GM21723 (cell line): ENCODE measurements around the gene LAMA2.

ENCODE experiments used
- ATAC-seq: cut with Tn5 transposase; IDR thresholded peaks from one replicate; pipeline ENCODE4 v1.9.1; 2021; ENCODE audit warnings: mild to moderate bottlenecking, moderate library complexity; ENCODE audit not compliant: unreplicated experiment

The LAMA2 gene

DNA sequence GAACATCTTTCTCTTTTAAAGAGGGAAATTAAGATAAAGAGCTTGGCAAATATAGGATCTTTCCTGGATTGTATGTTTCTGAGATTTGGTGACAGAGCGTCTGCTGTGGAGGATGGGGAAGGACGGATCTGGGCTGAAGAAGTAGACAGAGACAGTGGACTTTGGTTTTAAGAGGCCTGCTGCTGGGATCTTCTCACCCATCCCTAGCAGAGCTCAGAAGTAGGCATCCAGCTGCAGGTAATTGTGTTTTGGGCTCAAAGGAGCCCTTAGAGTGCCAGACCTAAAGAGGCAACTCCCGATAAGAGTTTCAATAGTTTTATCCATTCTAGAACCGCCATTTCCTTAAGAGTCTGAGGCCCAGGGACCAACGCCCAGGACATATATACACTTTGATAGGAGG is 20.8 kb downstream of the LAMA2 start:
- no peak for ATAC-seq

- ATAC-seq = no peak
Observed at GRCh38 chr6:128914051-128914450, 31.1 kb downstream of the LAMA2 start.

GRCh38 chr6:128918886-128919285 is 35.9 kb downstream of the LAMA2 start:
- no peak for ATAC-seq

GRCh38 chr6:128919412-128920180 is 36.7 kb downstream of the LAMA2 start:
- no peak for ATAC-seq

DNA sequence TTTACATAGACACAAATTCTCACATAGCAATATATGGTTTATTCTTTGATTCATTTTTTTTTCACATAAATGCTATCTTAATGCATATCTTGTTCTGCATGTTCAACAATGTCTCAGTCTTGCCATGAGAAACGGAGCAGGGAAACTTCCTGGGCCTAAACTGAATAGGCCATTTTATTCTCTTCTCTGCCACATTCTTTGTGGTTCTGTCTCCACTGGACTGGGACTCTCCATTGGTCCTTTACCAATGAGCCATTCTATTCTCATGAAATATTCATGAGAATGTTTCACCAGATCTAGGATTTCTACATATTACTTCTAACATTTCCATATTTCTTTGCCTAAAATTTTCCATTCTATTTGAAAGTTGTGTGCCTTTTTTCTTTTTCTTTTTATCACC is 42.8 kb downstream of the LAMA2 start:
- ATAC-seq = no peak

DNA sequence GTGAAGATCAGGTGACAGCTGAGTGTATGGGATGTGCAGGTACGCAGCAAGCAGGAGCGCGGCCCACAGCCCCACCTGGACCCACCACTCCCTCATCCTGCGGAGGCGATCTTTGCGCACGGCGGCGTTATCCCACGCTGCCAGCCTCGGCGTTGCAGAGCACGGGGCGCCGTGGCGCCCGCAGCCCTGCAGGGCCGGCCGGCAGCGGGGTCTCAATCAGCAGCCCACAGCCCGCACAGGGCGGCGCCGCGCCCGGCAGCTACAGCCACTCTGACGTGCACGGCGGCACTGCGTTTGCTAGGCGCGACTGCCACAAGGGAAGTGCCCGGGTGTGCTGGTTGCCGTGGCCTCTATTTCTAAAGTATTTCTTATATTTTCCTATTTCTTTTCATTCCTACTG is 46.9 kb downstream of the LAMA2 start:
- no peak for ATAC-seq

- ATAC-seq = no peak
Observed at GRCh38 chr6:128930321-128930720, 47.4 kb downstream of the LAMA2 start.

DNA sequence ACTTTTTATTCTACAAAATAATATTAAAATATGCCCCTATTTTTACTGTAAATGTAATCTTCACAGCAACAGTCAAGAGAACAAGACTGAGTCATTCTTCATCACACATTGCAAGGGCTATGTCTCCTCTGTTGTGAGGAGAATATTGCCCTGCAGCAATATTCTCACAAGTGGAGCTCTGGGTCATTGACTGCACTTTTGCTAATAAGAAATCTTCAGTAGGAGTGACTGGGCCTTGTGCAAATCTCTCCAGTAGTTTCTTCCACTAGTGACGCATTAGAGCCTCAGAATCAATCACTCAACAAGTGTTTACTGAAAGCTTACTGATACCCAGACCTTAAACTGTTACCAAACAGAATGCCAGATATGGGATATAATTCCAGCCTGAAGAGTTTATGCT is 49.1 kb downstream of the LAMA2 start:
- ATAC-seq = no peak

GRCh38 chr6:128950864-128951263 is 67.9 kb downstream of the LAMA2 start:
- no peak for ATAC-seq

- no peak for ATAC-seq
Observed at GRCh38 chr6:128952902-128953301, 70.0 kb downstream of the LAMA2 start.

DNA sequence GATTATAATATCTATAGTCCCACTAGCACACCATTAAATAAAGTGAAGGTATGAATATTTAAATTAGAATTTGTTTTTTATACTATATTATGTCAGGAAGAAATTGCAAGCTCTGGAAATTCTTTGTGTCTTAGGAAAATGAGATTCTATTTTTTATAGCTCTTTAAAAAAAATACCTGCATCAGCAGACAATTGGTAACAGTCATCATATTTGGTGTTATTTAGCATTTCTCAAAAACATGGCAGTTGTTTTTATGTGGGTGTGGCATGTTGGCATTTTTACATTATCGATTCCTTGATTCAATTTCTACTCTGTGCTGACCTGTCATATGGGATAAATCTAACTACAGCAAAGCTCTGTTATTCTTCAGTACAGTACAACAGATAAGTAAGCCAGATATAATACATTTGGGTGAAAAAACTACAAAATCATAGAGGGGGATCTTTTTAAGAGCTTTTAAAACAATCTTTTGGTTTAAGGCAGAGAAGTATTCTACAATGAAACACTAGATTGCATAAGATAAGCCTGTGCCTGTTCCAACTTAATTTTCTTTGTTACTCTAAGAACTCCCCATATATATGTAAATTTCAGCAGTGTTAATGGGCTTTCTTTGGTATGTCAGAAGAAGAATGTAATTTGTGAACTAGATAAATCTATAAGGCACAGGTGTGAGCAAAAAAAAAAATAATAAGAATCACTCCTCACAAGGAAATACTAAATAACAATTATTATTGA is 71.5 kb downstream of the LAMA2 start:
- no peak for ATAC-seq

DNA sequence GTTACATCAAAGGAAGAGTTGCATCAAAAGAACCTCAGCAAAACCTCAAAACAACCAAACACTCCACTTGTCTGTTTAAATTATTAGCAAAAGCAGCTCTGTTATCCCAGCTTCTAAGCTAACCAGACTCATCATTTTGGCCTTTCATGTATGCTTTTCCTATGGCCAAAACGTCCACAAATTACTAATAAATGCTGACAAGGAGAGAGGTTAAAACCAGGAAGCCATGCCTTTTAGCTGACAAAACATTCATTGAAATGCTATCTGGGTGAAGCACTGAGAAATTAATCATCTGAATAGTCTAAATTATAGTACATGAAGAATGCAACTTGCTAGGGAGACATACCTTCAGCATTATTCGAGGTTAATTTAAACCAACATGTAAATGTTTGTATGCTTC is 80.6 kb downstream of the LAMA2 start:
- no peak for ATAC-seq

DNA sequence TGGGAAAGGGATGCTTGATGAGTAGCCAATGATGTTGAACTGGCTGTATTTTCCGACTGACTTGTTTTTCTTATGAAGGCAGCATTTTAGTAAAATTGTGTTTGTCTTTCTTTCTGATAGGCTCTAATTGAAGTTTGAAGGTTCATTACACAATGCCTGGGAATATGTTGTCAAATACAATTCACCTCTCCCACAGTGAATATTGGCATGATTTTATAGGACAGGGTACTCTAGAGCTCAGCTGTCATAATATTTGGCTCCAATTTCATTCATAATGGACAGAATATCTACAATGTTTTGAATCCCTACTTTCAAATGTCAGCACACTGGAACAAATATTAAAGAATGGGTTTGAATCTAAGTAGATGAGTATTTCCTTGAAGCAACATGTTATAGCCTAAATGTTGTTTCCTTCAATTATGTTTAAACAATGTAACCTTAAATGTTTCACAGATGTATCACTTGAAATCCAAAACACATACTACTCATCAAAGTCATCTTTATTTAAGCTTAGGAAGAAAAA is 81.4 kb downstream of the LAMA2 start:
- no peak for ATAC-seq

DNA sequence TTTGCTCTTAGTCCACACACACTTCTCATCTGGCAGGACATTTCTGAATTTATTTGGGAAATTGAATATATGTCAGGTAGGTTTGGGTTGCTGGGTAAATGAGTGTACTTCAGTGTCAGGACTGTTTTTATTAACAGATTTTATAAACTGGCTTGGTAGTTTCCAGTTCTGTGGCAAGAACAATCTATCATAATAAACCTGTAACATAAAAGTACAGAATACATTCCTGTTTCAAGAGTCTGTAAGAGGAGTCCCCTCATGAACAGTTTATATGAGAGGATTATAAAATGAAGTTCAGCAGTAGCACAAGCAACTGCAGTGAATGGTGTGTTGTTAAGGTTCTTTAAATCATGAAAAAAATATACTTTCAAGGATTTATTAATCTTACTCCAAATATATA is 81.8 kb downstream of the LAMA2 start:
- ATAC-seq = no peak

DNA sequence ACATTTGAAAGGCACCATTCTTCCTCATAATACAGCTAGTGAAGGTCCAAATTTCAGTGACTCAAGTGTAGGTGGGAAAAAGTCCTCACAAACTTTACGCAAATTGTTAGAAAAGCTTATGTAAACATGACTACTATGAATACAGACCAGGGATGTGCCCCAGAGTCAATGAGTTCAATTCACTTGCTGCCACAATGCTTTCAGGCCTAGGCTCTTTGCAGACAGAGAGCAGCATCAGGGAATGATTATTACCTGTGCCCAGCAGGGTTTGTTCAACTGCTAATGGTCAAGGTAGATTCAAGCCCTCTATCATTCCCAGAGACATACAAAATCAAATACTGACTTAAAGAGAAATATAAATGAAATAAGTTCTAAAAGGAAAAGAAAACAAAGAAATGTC is 84.0 kb downstream of the LAMA2 start:
- no peak for ATAC-seq

GRCh38 chr6:128979071-128979470 is 96.1 kb downstream of the LAMA2 start:
- no peak for ATAC-seq

DNA sequence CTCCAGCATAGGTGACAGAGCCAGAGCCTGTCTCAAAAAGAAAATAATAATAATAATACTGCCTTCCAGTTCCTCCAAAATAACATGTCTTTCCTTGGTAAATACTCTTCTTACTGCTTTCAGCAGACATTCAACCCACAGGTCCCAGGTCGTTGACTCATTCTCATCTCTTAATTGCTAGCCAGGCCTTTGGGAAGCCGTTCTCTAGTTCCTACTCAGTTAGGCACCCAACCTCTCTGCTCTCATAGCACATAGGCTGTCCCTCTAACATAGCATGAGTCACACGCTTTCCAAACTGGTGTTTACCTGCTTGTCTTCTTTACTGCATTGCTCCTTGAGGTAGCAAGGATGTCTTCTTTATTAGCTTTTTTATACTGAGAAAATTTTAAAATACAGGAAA is 98.8 kb downstream of the LAMA2 start:
- ATAC-seq = no peak

GRCh38 chr6:128990360-128990759 is 107.4 kb downstream of the LAMA2 start:
- ATAC-seq = no peak

- no peak for ATAC-seq
Observed at GRCh38 chr6:128990915-128991314, 108.0 kb downstream of the LAMA2 start.

DNA sequence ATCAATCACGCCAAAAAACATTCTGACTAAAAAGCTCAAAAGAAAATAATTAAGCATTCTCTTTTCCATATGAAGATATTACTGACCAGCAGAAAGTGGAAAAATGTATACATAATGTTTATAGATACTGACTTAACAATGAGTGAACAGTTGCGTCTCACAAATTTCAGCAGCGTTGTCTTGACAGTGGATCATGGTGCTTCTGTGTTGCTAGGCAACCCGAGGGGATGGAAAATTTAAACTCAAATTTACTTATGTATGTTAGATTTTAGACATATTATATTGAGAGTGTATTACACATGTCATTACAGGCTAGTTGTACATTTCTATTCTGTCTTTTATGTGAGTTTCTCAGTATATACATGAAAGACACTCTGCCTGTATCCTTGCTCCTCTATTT is 110.2 kb downstream of the LAMA2 start:
- ATAC-seq = no peak

DNA sequence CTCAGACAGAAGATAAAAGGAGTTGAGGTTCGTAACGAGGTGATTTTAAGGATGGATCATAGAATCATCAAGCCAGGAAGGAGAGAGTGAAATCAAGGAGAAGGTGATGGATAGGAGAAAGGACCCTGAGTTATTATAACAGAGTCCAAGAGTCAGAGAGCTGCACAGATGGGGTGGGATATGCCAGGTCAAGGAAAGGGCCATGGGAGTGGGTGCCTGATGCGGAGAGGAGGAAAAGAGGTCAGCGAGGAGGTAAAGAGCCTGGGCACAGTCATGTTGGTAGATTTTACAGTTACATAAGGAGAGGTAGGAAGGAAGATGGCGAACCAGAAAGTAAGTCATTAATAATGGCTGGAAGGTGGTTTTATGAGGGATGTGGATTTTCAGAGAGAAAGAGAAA is 114.9 kb downstream of the LAMA2 start:
- no peak for ATAC-seq
